NCI-H748 (cell line): ENCODE measurements around the gene MUSK.
"Not testable (repeated sequence)": the region's sequence is repeated elsewhere in the genome, so short reads cannot be mapped to it uniquely, and the experiment has no call there.

ENCODE experiments used
- DNase-seq: peaks from one replicate; lab custom pipeline; 2025; ENCODE audit not compliant: unreplicated experiment; lab: John Stamatoyannopoulos, UW

The MUSK gene

DNA sequence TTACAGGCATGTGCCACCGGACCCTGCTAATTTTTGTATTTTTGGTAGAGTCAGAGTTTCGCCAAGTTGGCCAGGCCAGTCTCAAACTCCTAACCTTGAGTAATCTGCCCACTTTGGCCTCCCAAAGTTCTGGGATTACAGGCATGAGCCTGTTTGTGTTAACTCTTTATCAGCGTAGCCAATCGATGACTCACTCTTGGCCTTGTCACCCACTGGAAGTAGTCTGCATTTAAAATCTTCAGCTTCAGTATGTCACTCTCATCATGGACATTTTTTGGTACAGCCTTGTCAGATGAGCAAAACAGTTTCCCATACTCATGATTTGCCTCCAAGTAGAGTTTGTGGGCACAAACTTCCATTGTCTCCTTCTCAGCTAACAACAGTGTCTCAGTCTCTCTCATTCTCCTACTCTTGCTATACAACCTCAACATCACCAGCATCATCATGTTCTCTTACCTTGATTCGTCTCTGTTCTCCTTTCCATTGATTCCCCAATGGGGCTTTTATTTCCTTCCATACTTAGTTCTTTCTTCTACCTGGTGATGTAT lies 22.5 kb downstream of the MUSK start:
- no peak for DNase-seq

DNA sequence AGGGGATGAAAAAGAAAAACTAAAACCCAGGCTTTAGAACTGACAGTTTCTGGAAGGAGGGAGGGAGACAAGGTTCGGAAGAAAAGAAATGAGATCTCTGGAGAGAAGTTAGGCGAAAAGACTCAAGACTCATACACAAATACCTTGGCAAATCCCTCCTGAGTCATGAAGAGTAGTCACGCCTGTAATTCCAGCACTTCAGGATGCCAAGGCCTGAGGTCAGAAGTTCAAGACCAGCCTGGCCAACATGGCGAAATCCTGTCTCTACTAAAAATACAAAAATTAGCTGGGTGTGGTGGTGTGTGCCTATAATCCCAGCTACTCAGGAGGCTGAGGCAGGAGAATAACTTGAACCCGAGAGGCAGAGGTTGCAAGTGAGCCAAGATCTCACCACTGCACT lies 27.3 kb downstream of the MUSK start:
- not testable (repeated sequence) for DNase-seq

DNA sequence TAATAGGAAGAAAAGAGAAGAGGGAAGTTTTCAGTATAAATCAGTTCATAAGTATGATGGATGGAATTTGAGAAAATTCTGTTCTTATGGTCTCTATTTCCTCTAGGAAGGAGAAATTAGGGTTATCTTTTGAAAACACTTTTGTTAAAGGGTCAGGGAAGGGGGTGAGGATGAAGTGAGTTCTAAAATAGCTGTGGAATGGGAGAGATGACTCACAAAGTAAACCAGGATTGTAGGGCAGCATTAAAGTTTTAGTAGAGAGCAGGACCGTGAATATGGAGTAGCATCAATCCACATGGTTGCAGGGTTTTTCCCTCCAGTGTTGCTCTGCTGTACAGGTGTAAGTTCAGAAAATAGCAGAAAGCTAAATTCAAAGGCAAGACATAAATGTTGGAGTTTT lies 32.4 kb downstream of the MUSK start:
- DNase-seq, result no peak

DNA sequence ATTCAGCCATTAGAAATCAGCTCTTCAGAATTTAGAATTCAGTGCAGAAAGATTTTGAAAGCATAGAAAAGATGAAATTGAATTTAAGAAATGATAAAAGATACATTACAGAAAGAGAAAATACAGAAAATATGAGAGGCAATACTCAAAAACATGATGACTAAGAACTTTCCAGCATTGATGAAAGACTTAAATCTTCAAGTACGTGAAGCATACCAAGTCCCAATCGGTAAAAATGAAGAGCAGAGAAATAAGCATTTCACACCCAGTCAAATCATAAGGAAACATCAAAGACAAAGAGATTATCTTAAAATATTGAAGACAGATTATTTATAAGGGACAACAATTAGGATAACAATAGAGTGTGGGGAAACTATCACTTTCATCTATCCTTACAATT lies 35.1 kb downstream of the MUSK start:
- no peak for DNase-seq

- DNase-seq, result peak; percentile 94
Measured at GRCh38 chr9:110707419-110707818, 38.8 kb downstream of the MUSK start.

DNA sequence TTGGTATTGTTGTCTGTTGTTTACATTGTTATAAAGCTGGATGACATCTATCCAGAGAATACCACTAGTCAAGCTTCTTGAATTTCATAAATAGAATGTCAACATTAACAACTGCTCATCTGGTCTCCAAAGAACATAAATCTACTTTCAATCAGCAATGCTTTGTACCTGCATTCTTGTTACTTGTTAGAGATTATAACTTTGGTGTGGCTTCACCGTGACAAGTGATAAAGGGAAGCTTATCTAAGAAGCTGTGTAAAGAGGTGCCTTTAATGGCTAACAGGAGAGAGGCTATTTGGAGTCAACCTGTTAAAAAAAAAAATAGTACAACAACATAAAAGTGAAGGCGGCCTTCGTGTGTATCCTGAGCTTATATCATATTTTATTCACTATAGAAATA lies 41.8 kb downstream of the MUSK start:
- no peak for DNase-seq

- DNase-seq, result no peak
Measured at GRCh38 chr9:110712955-110713354, 44.4 kb downstream of the MUSK start.

- peak; percentile 74 for DNase-seq
Measured at GRCh38 chr9:110714314-110714713, 45.7 kb downstream of the MUSK start.

DNA sequence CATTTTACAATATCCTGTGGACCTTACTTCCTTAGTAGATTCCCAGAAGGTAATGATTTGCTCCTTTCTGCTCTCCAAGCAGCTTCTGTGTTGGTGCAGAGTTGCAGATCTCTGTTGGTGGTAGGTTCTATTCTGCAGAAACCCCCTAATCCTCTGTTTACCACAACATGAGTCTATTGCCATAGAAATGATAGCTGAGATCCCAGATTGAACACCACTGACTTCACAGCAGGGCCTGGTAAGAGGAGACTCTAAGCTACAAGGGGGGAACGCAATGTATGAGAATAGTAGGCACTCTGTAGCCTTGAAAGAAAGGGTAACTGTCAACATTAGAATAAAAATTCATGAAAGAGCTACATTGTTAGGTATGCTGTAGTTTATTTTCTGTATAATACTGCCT lies 59.5 kb downstream of the MUSK start:
- DNase-seq, result peak; percentile 10

- DNase-seq, result no peak
Measured at GRCh38 chr9:110729641-110730040, 61.0 kb downstream of the MUSK start.

GRCh38 chr9:110731437-110732028 lies 62.9 kb downstream of the MUSK start:
- DNase-seq, result no peak

GRCh38 chr9:110738982-110739381 lies 70.4 kb downstream of the MUSK start:
- no peak for DNase-seq

DNA sequence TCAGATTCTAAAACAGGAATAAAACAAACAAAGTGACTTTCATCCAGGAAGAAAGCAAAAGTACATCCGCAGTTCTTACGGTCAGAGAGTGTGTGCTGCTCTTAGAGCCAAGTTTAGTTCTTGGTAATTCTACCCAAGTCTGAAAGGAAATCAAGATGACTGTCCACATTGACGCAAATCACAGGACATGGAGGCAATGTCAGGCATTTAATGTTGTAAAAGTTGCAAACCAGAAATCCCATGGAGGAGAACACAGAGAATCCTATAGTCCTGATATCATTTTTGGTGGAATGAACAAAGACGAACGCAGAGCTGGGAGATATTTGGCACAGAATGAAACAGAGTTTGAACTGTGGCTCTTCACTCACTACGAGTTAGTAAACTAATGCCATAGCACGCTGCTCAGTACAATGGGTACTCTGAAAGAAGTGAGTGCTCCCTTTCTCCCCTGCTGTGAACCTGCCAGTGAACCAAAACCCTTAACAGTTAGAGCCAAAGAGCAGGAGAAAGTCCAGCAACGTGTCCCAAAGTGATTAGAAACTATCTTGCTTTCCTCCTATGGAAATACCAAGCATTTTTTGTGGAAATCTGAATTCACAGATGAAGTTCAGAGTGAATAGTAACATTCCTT lies 74.3 kb downstream of the MUSK start:
- DNase-seq, result peak; percentile 13

GRCh38 chr9:110744715-110745384 lies 76.3 kb downstream of the MUSK start:
- no peak for DNase-seq

DNA sequence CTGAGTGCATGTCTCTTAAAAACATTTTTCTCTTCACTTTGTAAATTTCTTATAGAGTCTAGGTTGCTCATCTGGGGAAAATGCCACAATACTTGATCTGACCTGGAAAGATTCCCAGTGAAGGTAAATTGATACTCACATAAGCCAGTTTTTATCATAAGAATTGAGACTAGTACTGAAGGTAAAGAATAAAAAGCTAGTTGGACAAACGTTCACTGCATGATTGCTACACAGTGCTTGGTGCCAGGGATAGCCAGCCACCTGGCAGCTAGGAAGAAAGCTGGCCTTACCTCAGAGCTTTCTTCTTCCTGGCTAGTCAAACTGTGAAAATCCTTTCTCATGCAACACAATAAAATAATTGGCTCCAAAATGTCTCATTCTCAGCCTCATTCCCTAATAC lies 77.1 kb downstream of the MUSK start:
- no peak for DNase-seq

- no peak for DNase-seq
Measured at GRCh38 chr9:110746211-110746930, 77.8 kb downstream of the MUSK start.

- no peak for DNase-seq
Measured at GRCh38 chr9:110748251-110748893, 79.8 kb downstream of the MUSK start.

- no peak for DNase-seq
Measured at GRCh38 chr9:110750272-110750671, 81.7 kb downstream of the MUSK start.

GRCh38 chr9:110751971-110752370 lies 83.4 kb downstream of the MUSK start:
- no peak for DNase-seq

GRCh38 chr9:110752766-110753165 lies 84.2 kb downstream of the MUSK start:
- no peak for DNase-seq

GRCh38 chr9:110753731-110754231 lies 85.2 kb downstream of the MUSK start:
- DNase-seq, result no peak
